ENCODE results near the gene EFHC1. TPM values are rescaled to one million over a fixed set of nuclear protein-coding genes. Genes with fewer than 3 reads are reported as not detected.
A peak's percentile ranks its signal among the peaks of the same experiment; 100 is the strongest.

Gene EFHC1
- polyA plus RNA-seq, 1 experiment = 59.8 TPM

DNA sequence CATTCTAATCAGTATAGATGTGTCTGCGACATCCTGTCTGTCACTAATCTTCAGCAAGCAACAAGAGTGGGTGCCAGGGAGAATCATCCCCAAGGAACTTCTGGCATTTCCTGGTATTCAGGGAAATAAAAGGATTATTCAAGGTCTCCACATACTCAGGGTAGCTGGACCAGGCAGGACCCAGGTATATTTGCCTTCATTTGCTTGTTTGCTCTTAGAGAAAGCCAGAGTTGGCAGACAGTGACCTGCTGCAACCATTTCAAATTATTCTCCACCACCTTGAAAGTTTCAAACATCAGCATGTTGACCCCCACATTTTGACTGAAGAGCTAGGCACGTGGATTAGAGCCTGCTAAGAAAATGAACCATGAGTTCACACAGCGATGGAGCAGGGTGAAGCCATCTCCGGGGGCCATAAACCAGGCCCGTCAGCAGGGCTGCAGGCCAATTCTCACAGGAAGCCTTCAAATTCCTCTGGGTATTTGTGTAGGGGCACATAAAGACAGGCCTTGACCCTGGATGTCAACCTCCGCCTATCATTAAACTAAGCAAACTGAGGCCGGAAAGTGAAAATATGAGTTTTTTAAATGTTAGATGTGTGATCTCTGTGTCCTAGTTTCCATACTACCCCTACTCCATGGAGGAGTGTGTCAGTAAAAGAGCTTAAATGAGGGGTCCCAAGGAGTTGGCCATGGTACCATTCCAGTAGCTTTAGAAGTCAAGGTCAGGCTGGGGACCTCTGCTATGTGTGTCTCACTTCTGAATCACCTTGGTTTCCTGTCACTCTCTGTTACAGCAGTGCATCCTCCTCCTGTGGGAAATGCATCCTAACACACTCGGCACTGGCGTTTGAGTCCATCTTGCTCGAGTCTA is 123.8 kb downstream of the EFHC1 start:
- ChIA-PET CTCF (no interaction called here), POLR2A (interaction anchor here (0.8 to 1.7 kb wide), 2 partner anchors 14 to 32 kb away, joined by 3 to 5 read pairs; no protein-coding TSS in a partner anchor)
- H3K9me3 ChIP-seq (ENCODE audit: control insufficient read depth, insufficient read depth, low read length) = no peaks in the 10 kb centered on the region
- no peaks in the 10 kb centered on the region for H3K27me3 ChIP-seq (ENCODE audit: control insufficient read depth, insufficient read depth, low read length)
- TF ChIP-seq, protein P1, sequence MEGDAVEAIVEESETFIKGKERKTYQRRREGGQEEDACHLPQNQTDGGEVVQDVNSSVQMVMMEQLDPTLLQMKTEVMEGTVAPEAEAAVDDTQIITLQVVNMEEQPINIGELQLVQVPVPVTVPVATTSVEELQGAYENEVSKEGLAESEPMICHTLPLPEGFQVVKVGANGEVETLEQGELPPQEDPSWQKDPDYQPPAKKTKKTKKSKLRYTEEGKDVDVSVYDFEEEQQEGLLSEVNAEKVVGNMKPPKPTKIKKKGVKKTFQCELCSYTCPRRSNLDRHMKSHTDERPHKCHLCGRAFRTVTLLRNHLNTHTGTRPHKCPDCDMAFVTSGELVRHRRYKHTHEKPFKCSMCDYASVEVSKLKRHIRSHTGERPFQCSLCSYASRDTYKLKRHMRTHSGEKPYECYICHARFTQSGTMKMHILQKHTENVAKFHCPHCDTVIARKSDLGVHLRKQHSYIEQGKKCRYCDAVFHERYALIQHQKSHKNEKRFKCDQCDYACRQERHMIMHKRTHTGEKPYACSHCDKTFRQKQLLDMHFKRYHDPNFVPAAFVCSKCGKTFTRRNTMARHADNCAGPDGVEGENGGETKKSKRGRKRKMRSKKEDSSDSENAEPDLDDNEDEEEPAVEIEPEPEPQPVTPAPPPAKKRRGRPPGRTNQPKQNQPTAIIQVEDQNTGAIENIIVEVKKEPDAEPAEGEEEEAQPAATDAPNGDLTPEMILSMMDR (IDR thresholded peaks at IDR 0.05; ENCODE audit: low read depth, low read length) = no peak
- peak overlapping the region; percentile 69 for H3K27ac ChIP-seq (ENCODE audit: low read depth, low read length)
- no peak for DNase-seq (ENCODE audit: low read depth, low spot score)
- no peak overlapping the region for H3K4me3 ChIP-seq (ENCODE audit: low read depth, low read length)

DNA sequence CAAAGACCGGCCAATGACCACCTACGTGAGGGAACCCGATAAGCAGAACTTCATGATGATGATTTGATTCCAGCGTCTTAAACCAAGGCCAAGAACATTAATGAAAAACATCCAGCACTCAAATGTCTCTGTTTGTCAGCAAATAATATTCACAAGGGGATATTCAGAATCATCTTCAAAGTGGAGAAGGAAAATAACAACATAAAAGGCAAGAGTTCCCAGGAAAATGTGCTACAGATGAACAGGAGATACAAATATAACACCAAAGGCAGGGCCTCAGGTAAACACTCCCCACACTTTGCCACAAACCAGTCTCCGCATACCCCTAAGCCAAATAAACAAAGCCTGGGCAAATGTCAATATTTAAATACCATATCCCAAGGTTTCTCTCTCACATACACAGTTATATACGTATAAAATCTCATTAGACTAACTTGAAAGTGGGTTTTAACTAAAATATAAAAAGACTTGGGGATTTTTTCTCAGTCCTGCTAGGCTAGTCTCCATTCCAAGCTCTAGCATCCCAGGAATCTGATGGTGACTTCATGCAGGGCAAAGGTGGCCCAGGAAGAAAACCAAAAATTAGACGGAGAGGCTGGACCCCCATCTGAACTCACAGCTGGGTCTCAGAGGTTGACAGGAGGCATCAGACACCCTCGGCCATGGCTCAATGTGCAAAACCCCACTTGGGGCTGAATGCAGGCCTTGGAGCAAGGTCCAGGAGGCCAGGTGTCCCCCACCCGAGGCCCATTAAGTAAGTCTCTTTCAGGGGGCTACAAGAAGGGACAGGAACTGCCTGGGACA is 124.7 kb downstream of the EFHC1 start:
- peak overlapping the region; percentile 81 for H3K27ac ChIP-seq (ENCODE audit: low read depth, low read length)
- no peak for DNase-seq (ENCODE audit: low read depth, low spot score)
- POLR2A ChIA-PET = interaction anchor here (1.7 kb wide), 1 partner anchor 32 kb away, joined by 5 read pairs; no protein-coding TSS in a partner anchor
- TF ChIP-seq, protein P1 (IDR thresholded peaks at IDR 0.05; ENCODE audit: low read depth, low read length) = no peak
- no peaks in the 10 kb centered on the region for H3K9me3 ChIP-seq (ENCODE audit: control insufficient read depth, insufficient read depth, low read length)
- CTCF ChIA-PET = no interaction called here
- H3K27me3 ChIP-seq (ENCODE audit: control insufficient read depth, insufficient read depth, low read length) = no peaks in the 10 kb centered on the region
- H3K4me3 ChIP-seq (ENCODE audit: low read depth, low read length) = no peak overlapping the region

DNA sequence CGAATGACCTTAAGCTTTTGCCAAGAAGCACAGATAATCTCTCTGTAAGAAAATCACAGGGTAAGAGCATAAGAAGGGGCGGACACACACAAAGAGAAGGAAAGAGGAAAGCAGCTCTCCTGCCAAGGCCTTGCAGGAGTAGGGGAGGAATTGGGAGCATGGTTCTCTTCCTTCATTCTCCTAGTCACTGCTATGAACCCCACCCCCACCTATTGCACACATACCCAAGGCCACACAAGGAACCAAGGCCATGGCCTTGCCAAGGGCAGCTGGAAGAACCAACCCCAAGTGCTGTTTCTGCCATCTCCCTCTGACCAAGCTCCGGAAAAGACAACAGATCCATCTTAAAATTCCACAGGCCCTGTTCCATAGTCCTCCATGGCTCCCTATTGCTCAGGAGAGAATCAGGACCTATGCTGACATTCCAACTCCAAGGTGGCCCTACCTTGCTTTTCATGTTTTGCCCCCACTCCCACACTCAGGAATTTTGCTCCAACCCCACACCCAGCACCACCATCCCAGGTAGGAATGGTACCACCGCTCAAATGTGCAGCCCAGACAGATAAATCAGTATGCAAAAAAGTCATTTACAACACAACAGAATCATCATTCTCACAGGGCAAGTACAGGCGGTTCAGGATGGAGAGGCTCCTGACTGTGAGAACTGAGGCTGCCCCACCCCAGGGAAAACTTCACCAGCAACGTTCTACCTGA is 125.4 kb downstream of the EFHC1 start:
- no peak for DNase-seq (ENCODE audit: low read depth, low spot score)
- no peaks in the 10 kb centered on the region for H3K9me3 ChIP-seq (ENCODE audit: control insufficient read depth, insufficient read depth, low read length)
- peak overlapping the region; percentile 81 for H3K27ac ChIP-seq (ENCODE audit: low read depth, low read length)
- POLR2A ChIA-PET = interaction anchor here (0.6 to 1.7 kb wide), 2 partner anchors 31 to 47 kb away, joined by 4 to 5 read pairs; no protein-coding TSS in a partner anchor
- no peak overlapping the region for H3K4me3 ChIP-seq (ENCODE audit: low read depth, low read length)
- H3K27me3 ChIP-seq (ENCODE audit: control insufficient read depth, insufficient read depth, low read length) = no peaks in the 10 kb centered on the region
- TF ChIP-seq, protein P1 (IDR thresholded peaks at IDR 0.05; ENCODE audit: low read depth, low read length) = no peak
- CTCF ChIA-PET = no interaction called here

DNA sequence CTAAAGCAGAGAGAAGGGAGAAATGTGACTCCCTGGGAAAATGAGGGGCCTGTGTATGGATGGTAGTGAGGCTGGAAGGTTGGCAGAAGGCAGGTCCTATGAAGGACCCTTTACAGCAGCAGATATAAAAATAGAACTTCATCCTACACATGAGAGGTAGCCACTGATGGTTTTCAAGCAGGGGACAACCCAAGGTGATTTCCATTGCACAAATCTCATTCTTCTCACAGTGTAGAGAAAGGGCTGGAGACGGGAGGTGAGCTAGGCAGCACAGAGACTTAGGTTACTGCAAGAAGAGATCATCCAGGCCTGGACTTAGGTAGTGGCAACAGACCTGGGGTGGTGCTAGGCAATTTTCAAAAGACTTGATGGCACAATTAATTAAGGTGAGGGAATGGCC is 126.0 kb downstream of the EFHC1 start:
- CTCF ChIA-PET = no interaction called here
- H3K4me3 ChIP-seq (ENCODE audit: low read depth, low read length) = no peak overlapping the region
- no peaks in the 10 kb centered on the region for H3K9me3 ChIP-seq (ENCODE audit: control insufficient read depth, insufficient read depth, low read length)
- DNase-seq (ENCODE audit: low read depth, low spot score) = no peak
- H3K27me3 ChIP-seq (ENCODE audit: control insufficient read depth, insufficient read depth, low read length) = no peaks in the 10 kb centered on the region
- POLR2A ChIA-PET = interaction anchor here (0.7 to 1.2 kb wide), 2 partner anchors 10 to 11 kb away, joined by 3 read pairs; no protein-coding TSS in a partner anchor
- no peak overlapping the region for H3K27ac ChIP-seq (ENCODE audit: low read depth, low read length)
- TF ChIP-seq, protein P1 (IDR thresholded peaks at IDR 0.05; ENCODE audit: low read depth, low read length) = no peak

Data from AG04450 (cell line).